ENCODE results near the gene CUL2. TPM values are rescaled to one million over a fixed set of nuclear protein-coding genes. Genes with fewer than 3 reads are reported as not detected.

CUL2 gene
- total and polyA plus RNA-seq, 7 donors = 12.0 to 37.1 (median 22.5) TPM

DNA sequence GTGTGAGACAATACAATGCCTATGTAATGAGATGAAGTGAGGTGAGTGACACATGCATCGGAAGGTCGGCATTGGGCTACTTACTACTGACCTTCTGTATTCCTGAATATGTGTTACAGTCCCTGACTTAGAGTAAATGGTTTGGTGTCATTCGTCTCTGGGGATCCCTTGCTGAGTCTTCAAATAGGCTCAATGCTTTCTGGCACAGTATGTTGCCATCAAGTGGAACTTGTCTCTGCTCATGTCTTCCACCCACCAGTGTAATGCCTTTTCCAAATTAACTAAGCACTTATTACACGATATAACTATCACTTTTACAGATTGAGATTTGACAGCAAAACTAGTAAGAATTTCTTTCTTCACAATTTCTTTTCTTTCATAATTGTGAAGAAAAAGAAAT lies 10.9 kb downstream of the CUL2 start:
- no peak overlapping the region for H3K27ac ChIP-seq
- no peaks in the 10 kb centered on the region for H3K27me3 ChIP-seq
- no peaks in the 10 kb centered on the region for H3K4me1 ChIP-seq
- TF ChIP-seq POLR2A (IDR thresholded peaks at IDR 0.05) (no peak), EP300 (IDR thresholded peaks at IDR 0.05) (no peak), POLR2AphosphoS5 (IDR thresholded peaks at IDR 0.05) (no peak)
- TF ChIP-seq, protein P1, sequence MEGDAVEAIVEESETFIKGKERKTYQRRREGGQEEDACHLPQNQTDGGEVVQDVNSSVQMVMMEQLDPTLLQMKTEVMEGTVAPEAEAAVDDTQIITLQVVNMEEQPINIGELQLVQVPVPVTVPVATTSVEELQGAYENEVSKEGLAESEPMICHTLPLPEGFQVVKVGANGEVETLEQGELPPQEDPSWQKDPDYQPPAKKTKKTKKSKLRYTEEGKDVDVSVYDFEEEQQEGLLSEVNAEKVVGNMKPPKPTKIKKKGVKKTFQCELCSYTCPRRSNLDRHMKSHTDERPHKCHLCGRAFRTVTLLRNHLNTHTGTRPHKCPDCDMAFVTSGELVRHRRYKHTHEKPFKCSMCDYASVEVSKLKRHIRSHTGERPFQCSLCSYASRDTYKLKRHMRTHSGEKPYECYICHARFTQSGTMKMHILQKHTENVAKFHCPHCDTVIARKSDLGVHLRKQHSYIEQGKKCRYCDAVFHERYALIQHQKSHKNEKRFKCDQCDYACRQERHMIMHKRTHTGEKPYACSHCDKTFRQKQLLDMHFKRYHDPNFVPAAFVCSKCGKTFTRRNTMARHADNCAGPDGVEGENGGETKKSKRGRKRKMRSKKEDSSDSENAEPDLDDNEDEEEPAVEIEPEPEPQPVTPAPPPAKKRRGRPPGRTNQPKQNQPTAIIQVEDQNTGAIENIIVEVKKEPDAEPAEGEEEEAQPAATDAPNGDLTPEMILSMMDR (IDR thresholded peaks at IDR 0.05) = no peak
- 95 to 97% methylated on average over 4 of the region's 4 CpGs for WGBS, 2 donors
- peaks cover 0 to 4% (median 0%) of the 10 kb centered on the region in 4 donors for H3K9me3 ChIP-seq
- intact Hi-C loops (cut with DNase I) = no loop called here
- H3K36me3 ChIP-seq = no peaks in the 10 kb centered on the region
- H3K4me3 ChIP-seq = no peak overlapping the region
- no peak for DNase-seq

DNA sequence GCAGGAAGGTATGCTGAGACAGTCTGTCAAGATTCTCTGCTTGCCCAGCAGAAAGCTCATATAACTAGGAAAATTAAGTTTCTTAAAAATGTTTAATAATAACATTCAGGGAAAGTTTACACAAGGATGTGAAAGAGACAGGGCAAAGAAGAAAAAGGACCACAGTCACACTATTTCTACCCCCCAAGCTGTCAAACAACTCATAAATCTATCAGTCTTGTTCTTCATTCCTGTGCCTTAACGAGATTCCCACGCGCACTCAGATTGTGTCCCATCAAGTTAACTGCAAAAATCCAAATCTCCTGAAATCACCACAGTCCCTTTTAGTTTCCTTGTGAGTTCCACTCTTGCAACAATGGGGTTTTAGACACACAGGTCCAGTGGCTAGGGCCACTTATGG lies 14.9 kb downstream of the CUL2 start:
- Histone ChIP-seq H3K36me3 (peaks cover 0 to 7% (median 2%) of the 10 kb centered on the region in 4 donors), H3K4me3 (no peak overlapping the region), H3K9me3 (no peaks in the 10 kb centered on the region), H3K4me1 (no peaks in the 10 kb centered on the region), H3K27me3 (no peaks in the 10 kb centered on the region), H3K27ac (no peak overlapping the region)
- DNase-seq = no peak
- intact Hi-C loops (cut with DNase I) = no loop called here
- TF ChIP-seq POLR2A (IDR thresholded peaks at IDR 0.05) (no peak), EP300 (IDR thresholded peaks at IDR 0.05) (no peak)
- TF ChIP-seq, protein P1 (IDR thresholded peaks at IDR 0.05) = no peak
- 88 to 92% methylated on average over 3 of the region's 3 CpGs for WGBS, 2 donors

DNA sequence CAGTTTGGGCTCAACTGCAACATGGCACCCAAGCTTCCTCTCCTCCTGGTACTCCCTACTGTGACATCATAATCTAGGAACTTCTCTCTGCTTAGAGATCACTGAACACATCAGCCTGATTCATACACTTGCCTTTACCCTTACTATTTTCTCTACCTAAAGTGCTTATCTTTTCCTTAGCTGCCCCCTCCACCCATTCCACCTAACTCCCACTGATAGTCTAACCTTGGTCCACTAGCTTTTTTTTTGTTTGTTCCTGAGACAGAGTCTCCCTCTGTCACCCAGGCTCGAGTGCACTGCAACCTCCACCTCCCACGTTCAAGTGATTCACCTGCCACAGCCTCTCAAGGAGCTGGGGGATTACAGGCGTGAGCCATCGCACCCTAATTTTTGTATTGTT lies 15.9 kb downstream of the CUL2 start:
- intact Hi-C loops (cut with DNase I) = no loop called here
- WGBS, 2 donors = 91 to 93% methylated on average over 4 of the region's 4 CpGs
- peaks cover 0 to 14% (median 5%) of the 10 kb centered on the region in 4 donors for H3K36me3 ChIP-seq
- no peaks in the 10 kb centered on the region for H3K4me1 ChIP-seq
- no peak for TF ChIP-seq POLR2AphosphoS5 (IDR thresholded peaks at IDR 0.05)
- TF ChIP-seq, protein P1 (IDR thresholded peaks at IDR 0.05) = no peak
- no peak for TF ChIP-seq EP300 (IDR thresholded peaks at IDR 0.05)
- TF ChIP-seq POLR2A (IDR thresholded peaks at IDR 0.05) = no peak
- H3K27ac ChIP-seq = no peak overlapping the region
- no peak overlapping the region for H3K4me3 ChIP-seq
- DNase-seq = no peak
- no peaks in the 10 kb centered on the region for H3K9me3 ChIP-seq
- no peaks in the 10 kb centered on the region for H3K27me3 ChIP-seq

DNA sequence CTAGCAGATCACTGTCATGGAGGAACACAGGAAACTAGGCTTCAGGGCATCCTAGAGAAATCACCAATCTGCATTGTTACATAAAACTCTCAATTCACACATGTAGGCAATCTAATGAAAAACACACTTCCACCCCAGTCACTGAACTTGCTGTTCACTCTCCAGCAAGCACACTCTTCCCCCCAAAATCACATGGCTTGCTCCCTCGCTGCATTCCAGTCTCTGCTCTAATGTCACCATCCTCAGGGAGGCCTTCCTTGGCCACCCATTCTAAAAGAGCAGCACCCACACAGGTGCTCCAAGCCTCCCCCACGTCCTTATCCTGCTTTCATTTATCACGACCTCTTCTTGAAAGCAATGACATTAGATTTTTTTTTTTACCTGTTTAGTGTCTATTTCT lies 19.6 kb downstream of the CUL2 start:
- Histone ChIP-seq H3K27ac (no peak overlapping the region), H3K4me1 (no peaks in the 10 kb centered on the region), H3K4me3 (no peak overlapping the region), H3K9me3 (no peaks in the 10 kb centered on the region), H3K27me3 (no peaks in the 10 kb centered on the region), H3K36me3 (peaks cover 0 to 45% (median 8%) of the 10 kb centered on the region in 4 donors)
- intact Hi-C loops (cut with DNase I) = no loop called here
- TF ChIP-seq, protein P1 (IDR thresholded peaks at IDR 0.05) = no peak
- TF ChIP-seq POLR2A (IDR thresholded peaks at IDR 0.05) = no peak
- no peak for TF ChIP-seq POLR2AphosphoS5 (IDR thresholded peaks at IDR 0.05)
- no peak for TF ChIP-seq EP300 (IDR thresholded peaks at IDR 0.05)
- DNase-seq = no peak
- WGBS, 2 donors = 93 to 95% methylated on average over 3 of the region's 3 CpGs

DNA sequence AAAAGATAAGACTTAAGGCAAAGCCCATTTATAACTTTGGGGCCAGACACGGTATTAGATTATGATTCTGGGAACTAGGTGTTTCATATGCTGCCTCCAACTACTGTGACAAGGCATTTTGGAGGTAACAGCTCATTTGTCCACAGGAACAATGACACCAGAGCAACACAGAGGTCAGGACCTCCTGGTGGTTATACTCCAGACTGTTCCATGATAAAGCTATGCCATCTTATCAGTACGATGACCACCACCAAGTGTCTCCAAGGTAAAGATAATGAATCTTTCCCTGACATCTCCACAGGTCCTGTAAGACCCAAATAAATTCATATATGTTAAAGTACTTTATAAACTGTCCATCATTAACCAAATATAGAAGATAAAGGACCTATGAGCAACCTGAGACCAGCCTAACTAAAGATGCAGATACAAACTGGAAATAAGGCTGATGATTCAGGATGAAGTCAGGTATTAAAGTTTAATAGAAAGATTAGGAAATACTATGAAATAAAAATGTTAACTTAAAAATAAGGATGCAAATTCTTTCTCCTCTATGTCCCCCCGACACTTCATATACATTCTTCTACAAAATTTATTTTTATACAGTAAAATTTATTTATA lies 26.2 kb downstream of the CUL2 start:
- no peak overlapping the region for H3K27ac ChIP-seq
- no peaks in the 10 kb centered on the region for H3K9me3 ChIP-seq
- intact Hi-C loops (cut with DNase I) = no loop called here
- H3K4me1 ChIP-seq = no peaks in the 10 kb centered on the region
- DNase-seq = no peak
- H3K36me3 ChIP-seq = peaks cover 0 to 87% (median 10%) of the 10 kb centered on the region in 4 donors
- H3K27me3 ChIP-seq = no peaks in the 10 kb centered on the region
- 88 to 97% methylated on average over 3 of the region's 3 CpGs for WGBS, 2 donors
- no peak overlapping the region for H3K4me3 ChIP-seq
- no peak for TF ChIP-seq EP300 (IDR thresholded peaks at IDR 0.05)
- TF ChIP-seq, protein P1 (IDR thresholded peaks at IDR 0.05) = no peak
- no peak for TF ChIP-seq POLR2A (IDR thresholded peaks at IDR 0.05)
- TF ChIP-seq POLR2AphosphoS5 (IDR thresholded peaks at IDR 0.05) = no peak
